ENCODE results near the gene YPEL4.

YPEL4 gene

DNA sequence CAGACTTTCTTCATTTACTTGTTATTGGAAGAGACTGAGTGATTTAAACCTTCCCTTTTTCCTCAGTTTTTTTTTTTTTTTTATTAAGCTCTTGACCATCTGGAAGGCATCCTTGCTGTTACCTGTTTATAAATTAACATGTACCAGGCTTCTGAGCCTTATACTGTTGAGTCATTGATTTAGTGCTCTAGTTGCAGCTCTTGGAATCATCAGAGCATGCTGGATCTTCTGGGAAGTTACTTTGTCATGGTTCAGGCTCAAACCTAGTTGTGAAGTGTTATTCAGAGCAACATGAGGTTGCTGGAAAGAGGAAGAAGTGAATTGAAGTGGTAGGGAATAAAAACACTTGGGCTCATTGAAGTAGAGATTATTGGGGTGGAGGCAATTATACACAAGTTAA is 24.5 kb upstream of the YPEL4 start:
- DNase-seq (ENCODE audit: low read depth): no peak
- TF ChIP-seq, protein P1, sequence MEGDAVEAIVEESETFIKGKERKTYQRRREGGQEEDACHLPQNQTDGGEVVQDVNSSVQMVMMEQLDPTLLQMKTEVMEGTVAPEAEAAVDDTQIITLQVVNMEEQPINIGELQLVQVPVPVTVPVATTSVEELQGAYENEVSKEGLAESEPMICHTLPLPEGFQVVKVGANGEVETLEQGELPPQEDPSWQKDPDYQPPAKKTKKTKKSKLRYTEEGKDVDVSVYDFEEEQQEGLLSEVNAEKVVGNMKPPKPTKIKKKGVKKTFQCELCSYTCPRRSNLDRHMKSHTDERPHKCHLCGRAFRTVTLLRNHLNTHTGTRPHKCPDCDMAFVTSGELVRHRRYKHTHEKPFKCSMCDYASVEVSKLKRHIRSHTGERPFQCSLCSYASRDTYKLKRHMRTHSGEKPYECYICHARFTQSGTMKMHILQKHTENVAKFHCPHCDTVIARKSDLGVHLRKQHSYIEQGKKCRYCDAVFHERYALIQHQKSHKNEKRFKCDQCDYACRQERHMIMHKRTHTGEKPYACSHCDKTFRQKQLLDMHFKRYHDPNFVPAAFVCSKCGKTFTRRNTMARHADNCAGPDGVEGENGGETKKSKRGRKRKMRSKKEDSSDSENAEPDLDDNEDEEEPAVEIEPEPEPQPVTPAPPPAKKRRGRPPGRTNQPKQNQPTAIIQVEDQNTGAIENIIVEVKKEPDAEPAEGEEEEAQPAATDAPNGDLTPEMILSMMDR (conservative IDR thresholded peaks at IDR 0.05; ENCODE audit: low read length): no peak
- no peak overlapping the region for H3K4me3 ChIP-seq (ENCODE audit: low read length)

DNA sequence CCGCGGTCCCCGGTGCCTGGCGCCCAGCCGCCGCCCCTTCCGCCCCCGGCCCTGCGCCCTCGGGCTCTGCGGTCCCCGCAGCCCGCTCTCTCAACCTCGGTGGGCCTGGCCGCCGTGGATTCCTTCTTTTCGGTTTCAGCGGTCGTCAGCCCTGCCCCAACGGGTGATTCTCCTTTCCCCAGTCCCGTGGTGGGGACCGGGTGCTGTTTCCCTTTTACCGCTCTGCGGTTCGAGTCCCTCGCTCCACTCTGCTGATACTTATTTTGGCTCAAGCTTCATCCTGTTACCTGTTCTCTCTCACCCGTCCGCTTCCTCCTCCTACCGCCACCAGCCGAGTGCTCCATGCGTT is 18.7 kb upstream of the YPEL4 start:
- H3K4me3 ChIP-seq (ENCODE audit: low read length): peak overlapping the region; percentile 86
- no peak for DNase-seq (ENCODE audit: low read depth)
- TF ChIP-seq, protein P1 (conservative IDR thresholded peaks at IDR 0.05; ENCODE audit: low read length): no peak

DNA sequence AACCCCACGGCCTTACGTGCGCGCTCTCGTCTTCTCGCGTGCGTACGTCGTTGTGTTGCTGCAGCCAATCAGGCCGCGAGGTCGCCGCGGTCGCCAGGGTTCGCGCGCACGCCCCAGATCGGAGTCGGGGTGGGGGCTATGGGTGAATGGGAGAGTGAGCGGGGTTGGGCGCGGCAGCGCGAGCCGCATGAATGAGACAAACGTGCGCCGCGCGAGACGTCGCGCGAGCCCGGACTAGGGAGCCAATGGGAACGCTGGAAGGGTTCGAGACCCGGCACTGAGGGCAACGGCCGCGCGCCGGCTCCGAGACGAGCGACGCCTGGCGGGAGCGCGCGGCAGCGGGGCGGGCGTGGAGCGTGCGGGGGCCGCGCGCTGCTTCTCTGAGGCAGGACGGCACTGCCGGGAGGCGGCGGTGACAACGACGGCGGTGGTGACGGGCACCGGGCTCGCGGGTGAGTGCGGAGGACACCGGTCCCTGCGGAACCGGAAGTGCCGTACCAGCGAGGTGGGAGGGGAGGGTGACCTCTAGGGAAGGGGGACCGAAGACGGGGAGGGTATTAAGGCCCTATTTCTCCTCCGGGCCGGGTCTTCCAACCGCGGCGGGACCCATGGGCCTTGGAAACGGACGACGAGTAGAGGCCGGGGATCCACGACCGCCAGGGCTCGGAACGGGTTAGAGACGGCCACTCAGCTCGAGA is 18.2 kb upstream of the YPEL4 start, which contains the start of gene ZDHHC5:
Gene ZDHHC5, plus strand, starts transcription at position 379 of the 698 bp plus-strand sequence. CDS start 4,977 bp downstream, outside the sequence.
- TF ChIP-seq, protein P1 (conservative IDR thresholded peaks at IDR 0.05; ENCODE audit: low read length): peak; percentile 24; the same call in 1 of the 2 replicates
- peak within 1 kb of the TSS; percentile 86 for H3K4me3 ChIP-seq (ENCODE audit: low read length)
- peak; percentile 100 for DNase-seq (ENCODE audit: low read depth)

DNA sequence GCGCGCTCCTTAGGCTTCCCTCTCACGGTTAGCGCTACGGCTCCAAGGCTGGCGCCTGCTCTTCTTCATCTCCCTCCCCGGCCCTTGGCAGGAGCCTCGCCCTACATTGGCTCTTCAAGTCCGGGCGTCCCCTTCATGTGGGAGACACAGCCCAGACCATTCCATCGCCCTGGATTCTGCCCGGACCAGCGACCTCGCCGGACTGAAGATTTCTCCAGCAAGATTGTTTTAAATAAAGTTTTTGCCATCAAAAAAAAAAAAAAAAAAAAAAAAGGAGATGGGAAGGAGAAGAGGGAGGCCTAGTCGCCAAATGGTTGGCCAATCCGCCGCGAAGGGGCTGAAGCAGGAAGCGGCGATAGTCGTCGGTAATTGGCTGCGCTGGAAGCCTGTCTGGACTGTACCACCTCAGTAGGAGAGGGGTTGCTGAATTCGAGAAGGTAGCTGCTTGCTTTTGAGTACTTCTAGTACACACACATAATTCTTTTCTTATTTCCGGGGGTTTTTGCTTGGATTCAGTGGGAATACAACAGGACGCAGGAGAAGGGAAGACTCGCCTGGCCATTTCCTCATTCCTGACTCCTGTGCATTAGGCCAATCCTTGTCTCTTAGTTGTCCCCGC is 17.5 kb upstream of the YPEL4 start:
- TF ChIP-seq, protein P1 (conservative IDR thresholded peaks at IDR 0.05; ENCODE audit: low read length): no peak
- peak; percentile 100 for DNase-seq (ENCODE audit: low read depth)
- peak overlapping the region; percentile 72 for H3K4me3 ChIP-seq (ENCODE audit: low read length)

DNA sequence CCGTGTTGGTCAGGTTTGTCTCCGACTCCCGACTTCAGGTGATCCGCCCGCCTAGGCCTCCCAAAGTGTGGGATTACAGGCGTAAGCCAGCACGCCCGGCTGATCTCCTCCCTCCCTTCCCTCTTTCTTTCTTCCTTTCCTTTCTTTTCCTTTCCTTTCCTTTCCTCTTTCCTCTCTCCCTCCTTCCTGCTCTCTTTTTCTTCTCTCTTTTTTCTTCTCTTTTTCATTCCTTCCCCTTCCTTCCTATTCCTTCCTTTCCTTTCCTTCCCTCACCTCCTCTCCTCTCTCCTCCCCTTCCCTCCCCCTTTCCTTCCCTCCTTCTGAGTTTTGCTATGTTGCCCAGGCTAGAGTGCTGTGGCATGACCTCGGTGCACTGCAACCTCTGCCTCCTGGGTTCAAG is 14.3 kb upstream of the YPEL4 start:
- no peak overlapping the region for H3K4me3 ChIP-seq (ENCODE audit: low read length)
- no peak for DNase-seq (ENCODE audit: low read depth)
- TF ChIP-seq, protein P1 (conservative IDR thresholded peaks at IDR 0.05; ENCODE audit: low read length): no peak

DNA sequence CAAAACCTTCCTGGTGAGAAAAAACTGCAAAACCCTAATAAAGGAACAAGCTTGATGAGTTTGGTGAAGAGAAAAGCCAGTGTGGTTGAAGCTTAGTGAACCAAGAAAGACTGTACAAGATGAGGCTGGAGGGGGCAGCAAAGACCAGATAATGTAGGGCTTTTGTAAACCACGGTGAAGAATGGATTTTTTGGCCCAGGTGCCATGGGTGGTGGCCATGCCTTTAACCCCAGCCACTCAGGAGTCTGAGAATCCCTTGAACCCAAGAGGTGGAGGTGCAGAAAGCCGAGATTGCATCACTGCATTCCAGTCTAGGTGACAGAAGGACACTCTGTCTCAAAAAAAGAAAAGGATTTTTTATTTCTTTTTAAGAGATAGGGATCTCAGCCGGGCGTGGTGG is 13.2 kb upstream of the YPEL4 start:
- DNase-seq (ENCODE audit: low read depth): no peak
- TF ChIP-seq, protein P1 (conservative IDR thresholded peaks at IDR 0.05; ENCODE audit: low read length): 0 out of 2 replicates have a peak, but pooled peaks have one; percentile 2
- H3K4me3 ChIP-seq (ENCODE audit: low read length): no peak overlapping the region

DNA sequence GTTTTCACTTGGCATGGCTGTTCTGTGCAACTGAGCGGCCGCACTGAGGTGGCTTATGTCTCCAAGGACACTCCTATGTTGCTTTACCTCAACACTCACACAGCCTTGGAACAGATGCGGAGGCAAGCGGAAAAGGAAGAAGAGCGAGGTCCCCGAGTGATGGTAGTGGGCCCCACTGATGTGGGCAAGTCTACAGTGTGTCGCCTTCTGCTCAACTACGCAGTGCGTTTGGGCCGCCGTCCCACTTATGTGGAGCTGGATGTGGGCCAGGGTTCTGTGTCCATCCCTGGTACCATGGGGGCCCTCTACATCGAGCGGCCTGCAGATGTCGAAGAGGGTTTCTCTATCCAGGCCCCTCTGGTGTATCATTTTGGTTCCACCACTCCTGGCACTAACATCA is 10.0 kb upstream of the YPEL4 start:
- DNase-seq (ENCODE audit: low read depth): no peak
- TF ChIP-seq, protein P1 (conservative IDR thresholded peaks at IDR 0.05; ENCODE audit: low read length): no peak
- H3K4me3 ChIP-seq (ENCODE audit: low read length): no peak overlapping the region

All from AG10803 (cell line).